ENCODE measurements around the gene GFER. TPM values are rescaled to one million over a fixed set of nuclear protein-coding genes. Genes with fewer than 3 reads are reported as not detected.
A peak's percentile ranks its signal among the peaks of the same experiment; 100 is the strongest.

GFER gene
- polyA plus RNA-seq, 1 experiment = 15.8 TPM

DNA sequence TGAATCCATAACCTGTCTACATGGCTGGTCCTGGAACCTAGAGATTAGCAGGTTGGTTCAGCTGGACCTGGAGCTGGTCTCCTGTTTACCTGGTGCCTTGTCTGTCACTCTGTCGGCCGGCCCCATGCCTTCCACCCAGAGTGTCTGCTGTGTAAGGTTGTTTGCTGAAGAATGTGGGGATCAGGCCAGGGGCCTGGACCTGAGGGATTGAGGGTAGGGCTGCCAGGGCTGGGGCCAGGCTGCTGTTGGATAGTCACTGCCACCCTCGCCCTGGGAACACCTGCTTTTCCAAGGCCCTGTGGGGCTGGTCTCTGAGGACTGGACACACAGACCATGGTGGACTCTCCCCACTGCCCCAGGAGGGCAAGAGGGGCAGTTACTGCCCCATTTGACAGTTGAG is 44.2 kb downstream of the GFER start:
- Histone ChIP-seq H3K27ac (ENCODE audit: low read depth, low read length) (no peak overlapping the region), H3K27me3 (ENCODE audit: control insufficient read depth, insufficient read depth, low read length) (no peaks in the 10 kb centered on the region), H3K4me3 (ENCODE audit: low read depth, low read length) (peak overlapping the region; percentile 72), H3K9me3 (ENCODE audit: control insufficient read depth, insufficient read depth, low read length) (no peaks in the 10 kb centered on the region; the same call in 1 of the 2 replicates)
- DNase-seq (ENCODE audit: low read depth, low spot score) = no peak
- TF ChIP-seq, protein P1, sequence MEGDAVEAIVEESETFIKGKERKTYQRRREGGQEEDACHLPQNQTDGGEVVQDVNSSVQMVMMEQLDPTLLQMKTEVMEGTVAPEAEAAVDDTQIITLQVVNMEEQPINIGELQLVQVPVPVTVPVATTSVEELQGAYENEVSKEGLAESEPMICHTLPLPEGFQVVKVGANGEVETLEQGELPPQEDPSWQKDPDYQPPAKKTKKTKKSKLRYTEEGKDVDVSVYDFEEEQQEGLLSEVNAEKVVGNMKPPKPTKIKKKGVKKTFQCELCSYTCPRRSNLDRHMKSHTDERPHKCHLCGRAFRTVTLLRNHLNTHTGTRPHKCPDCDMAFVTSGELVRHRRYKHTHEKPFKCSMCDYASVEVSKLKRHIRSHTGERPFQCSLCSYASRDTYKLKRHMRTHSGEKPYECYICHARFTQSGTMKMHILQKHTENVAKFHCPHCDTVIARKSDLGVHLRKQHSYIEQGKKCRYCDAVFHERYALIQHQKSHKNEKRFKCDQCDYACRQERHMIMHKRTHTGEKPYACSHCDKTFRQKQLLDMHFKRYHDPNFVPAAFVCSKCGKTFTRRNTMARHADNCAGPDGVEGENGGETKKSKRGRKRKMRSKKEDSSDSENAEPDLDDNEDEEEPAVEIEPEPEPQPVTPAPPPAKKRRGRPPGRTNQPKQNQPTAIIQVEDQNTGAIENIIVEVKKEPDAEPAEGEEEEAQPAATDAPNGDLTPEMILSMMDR (IDR thresholded peaks at IDR 0.05; ENCODE audit: low read depth, low read length) = no peak
- ChIA-PET CTCF (interaction anchor here (1.8 kb wide), 1 partner anchor 112 kb away, joined by 8 read pairs; no protein-coding TSS in a partner anchor), POLR2A (interaction anchor here (1.7 kb wide), 1 partner anchor 127 kb away, joined by 11 read pairs; the partner anchor contains the start of gene TRAF7)

DNA sequence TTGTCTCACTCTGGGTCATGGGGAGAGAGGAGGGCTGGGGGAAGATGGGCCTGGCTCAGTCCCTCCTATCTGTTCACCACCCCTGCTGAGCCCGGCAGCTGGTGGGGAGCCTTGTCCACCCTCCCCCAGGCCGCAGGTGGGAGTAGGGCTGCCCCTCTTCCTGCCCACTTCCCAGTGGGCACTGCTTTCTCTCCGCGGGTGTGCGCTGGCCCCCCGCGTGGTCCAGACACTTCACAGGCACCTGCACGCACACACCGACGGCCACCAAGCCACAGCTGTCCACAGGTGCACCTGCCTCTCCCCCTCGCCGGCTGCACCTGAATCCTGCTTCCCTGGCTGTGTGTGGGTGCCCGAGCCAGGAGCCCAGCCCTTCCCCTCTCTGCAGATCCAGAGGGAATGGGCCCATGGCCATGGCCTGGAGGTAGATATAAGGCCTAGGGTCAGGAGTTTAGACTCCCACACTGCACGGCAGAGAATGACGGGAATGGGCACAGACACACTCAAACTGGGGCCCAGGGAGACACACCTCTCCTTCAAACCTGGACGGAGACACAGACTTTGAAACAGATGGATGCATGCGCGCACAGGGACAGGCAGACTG is 44.7 kb downstream of the GFER start:
- H3K9me3 ChIP-seq (ENCODE audit: control insufficient read depth, insufficient read depth, low read length) = no peaks in the 10 kb centered on the region; the same call in 1 of the 2 replicates
- no peak overlapping the region for H3K27ac ChIP-seq (ENCODE audit: low read depth, low read length)
- no peak overlapping the region for H3K4me3 ChIP-seq (ENCODE audit: low read depth, low read length)
- no peaks in the 10 kb centered on the region for H3K27me3 ChIP-seq (ENCODE audit: control insufficient read depth, insufficient read depth, low read length)
- ChIA-PET POLR2A (interaction anchor here (1.7 kb wide), 1 partner anchor 126 kb away, joined by 11 read pairs; the partner anchor contains the start of gene TRAF7), CTCF (interaction anchor here (1.8 kb wide), 1 partner anchor 112 kb away, joined by 8 read pairs; no protein-coding TSS in a partner anchor)
- DNase-seq (ENCODE audit: low read depth, low spot score) = no peak
- TF ChIP-seq, protein P1 (IDR thresholded peaks at IDR 0.05; ENCODE audit: low read depth, low read length) = no peak

DNA sequence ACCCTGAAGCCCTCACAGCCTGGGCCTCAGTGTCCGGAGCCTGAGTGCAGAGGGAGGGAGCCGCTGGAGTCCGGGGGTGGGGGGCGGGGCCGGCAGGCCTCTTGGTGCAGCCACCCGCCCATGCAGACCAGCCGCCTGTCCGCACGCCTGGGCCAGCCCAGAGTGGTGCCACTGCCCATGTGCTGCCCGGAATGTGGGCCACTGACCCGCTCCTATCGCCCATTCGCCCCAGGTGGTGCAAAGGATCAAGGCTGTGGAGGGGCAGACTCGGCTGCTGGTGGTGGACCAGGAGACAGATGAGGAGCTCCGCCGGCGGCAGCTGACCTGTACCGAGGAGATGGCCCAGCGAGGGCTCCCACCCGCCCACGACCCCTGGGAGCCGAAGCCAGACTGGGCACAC is 45.4 kb downstream of the GFER start:
- ChIA-PET CTCF (no interaction called here), POLR2A (no interaction called here)
- TF ChIP-seq, protein P1 (IDR thresholded peaks at IDR 0.05; ENCODE audit: low read depth, low read length) = no peak
- Histone ChIP-seq H3K27ac (ENCODE audit: low read depth, low read length) (no peak overlapping the region), H3K27me3 (ENCODE audit: control insufficient read depth, insufficient read depth, low read length) (no peaks in the 10 kb centered on the region), H3K9me3 (ENCODE audit: control insufficient read depth, insufficient read depth, low read length) (no peaks in the 10 kb centered on the region; the same call in 1 of the 2 replicates), H3K4me3 (ENCODE audit: low read depth, low read length) (no peak overlapping the region)
- no peak for DNase-seq (ENCODE audit: low read depth, low spot score)

DNA sequence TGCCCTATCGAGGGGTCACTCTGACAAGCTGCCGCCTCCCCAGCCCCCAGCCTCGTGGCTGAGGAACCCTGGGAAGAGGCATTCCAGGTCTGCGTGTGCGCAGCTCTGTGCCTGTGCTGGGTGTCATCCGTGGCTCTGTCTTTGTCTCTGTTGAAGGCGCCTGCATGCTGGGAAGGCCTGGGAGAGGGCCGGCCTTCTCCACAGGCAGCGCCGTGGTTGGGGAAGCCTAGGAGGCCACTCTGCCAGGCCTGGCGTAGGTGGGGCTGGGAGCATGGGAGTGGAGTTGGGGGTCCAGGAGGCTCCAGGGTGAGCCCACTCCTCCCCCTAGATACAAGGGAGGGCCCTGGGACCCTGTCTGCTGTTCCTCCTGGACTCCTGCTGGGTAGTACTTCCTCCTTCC is 46.0 kb downstream of the GFER start:
- Histone ChIP-seq H3K4me3 (ENCODE audit: low read depth, low read length) (no peak overlapping the region), H3K27ac (ENCODE audit: low read depth, low read length) (no peak overlapping the region), H3K9me3 (ENCODE audit: control insufficient read depth, insufficient read depth, low read length) (no peaks in the 10 kb centered on the region; the same call in 1 of the 2 replicates), H3K27me3 (ENCODE audit: control insufficient read depth, insufficient read depth, low read length) (no peaks in the 10 kb centered on the region)
- DNase-seq (ENCODE audit: low read depth, low spot score) = no peak
- CTCF ChIA-PET = no interaction called here
- TF ChIP-seq, protein P1 (IDR thresholded peaks at IDR 0.05; ENCODE audit: low read depth, low read length) = no peak
- POLR2A ChIA-PET = no interaction called here

DNA sequence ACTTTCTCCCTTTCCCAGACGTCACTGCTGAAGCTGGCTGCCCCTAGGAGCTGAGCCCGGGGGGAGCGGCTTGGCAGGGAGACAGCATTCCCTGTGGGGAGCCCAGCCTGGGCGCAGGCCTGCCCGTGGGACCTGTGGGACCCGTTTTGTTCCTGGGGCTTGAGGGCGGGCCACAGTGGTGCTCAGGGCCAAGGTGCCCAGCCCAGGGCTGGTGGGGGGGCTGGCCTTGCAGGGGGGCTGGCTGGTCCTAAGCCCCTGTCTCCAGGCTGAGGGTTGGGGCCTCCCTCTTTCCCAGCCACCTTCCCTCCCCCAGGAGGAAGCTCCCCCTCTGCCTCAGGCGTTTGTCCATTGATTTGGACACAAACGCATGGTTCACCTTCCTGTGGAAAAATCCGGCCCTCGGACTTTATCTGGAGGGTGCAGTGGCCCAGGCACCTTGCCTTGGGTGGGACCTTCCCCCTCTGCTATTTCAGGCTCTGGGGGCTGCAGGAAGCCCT is 47.1 kb downstream of the GFER start:
- TF ChIP-seq, protein P1 (IDR thresholded peaks at IDR 0.05; ENCODE audit: low read depth, low read length) = no peak
- ChIA-PET POLR2A (no interaction called here), CTCF (no interaction called here)
- Histone ChIP-seq H3K27ac (ENCODE audit: low read depth, low read length) (no peak overlapping the region), H3K9me3 (ENCODE audit: control insufficient read depth, insufficient read depth, low read length) (no peaks in the 10 kb centered on the region; the same call in 1 of the 2 replicates), H3K4me3 (ENCODE audit: low read depth, low read length) (no peak overlapping the region), H3K27me3 (ENCODE audit: control insufficient read depth, insufficient read depth, low read length) (no peaks in the 10 kb centered on the region)
- no peak for DNase-seq (ENCODE audit: low read depth, low spot score)

Measured in AG04450 (cell line).